A549 (cell line): ENCODE results near the gene TCF20.

Experiments
- CTCF ChIP-seq: fragments of >200 bp; sonication (Bioruptor Twin); formaldehyde crosslinking; IDR thresholded peaks from 3 replicates; pipeline ENCODE4 v1.5.1; 2016
- E2F6 ChIP-seq: IDR thresholded peaks from 2 replicates; pipeline ENCODE4 v1.6.1; 2012; ENCODE audit warnings: low read depth, borderline replicate concordance
- HMGXB4 ChIP-seq: fragments of 250-450 bp; sonication (Bioruptor Pico); IDR thresholded peaks from 2 replicates; pipeline ENCODE4 v1.5.0; 2021; ENCODE audit warnings: mild to moderate bottlenecking, moderate library complexity, borderline replicate concordance
- KDM5A ChIP-seq: fragments of 200-600 bp; sonication (generic); IDR thresholded peaks from 2 replicates; pipeline ENCODE4 v1.6.1; 2016; ENCODE audit warnings: antibody characterized with exemption, mild to moderate bottlenecking
- POLR2A ChIP-seq: IDR thresholded peaks from 2 replicates; pipeline ENCODE4 v1.6.1; 2012; ENCODE audit warnings: mild to moderate bottlenecking, low read length
- REST ChIP-seq: fragments of 200-600 bp; sonication (generic); IDR thresholded peaks from 2 replicates; pipeline ENCODE4 v1.6.1; 2016; ENCODE audit warnings: antibody characterized with exemption, mild to moderate bottlenecking, moderate library complexity

GRCh38 chr22:42285604-42286003, 15.2 kb upstream of the TCF20 start:
- TF ChIP-seq CTCF (no peak), REST (no peak), POLR2A (no peak), KDM5A (no peak), E2F6 (no peak), HMGXB4 (CRISPR knock-in tag) (no peak)
